Fibroblast of lung (primary cell): ENCODE measurements around the gene ASTN2. TPM values are rescaled to one million over a fixed set of nuclear protein-coding genes. Genes with fewer than 3 reads are reported as not detected.

ENCODE experiments used
- DNase-seq, 2 donors: peaks; one replicate each; pipeline versions ENCODE4 v3.0.0 to v3.0.0-alpha.2; 2010; ENCODE audit warnings: low read depth in 2 of 2
- H2AFZ ChIP-seq: 2 replicates; pipeline ENCODE4 v1.5.1; 2012; ENCODE audit warnings: low read length, control low read depth, inconsistent platforms
- H3K27ac ChIP-seq: 2 replicates; pipeline ENCODE4 v1.5.1; 2011; ENCODE audit warnings: low read length, control low read depth; ENCODE audit not compliant: insufficient read depth
- H3K27me3 ChIP-seq: 2 replicates; pipeline ENCODE4 v1.5.1; 2011; ENCODE audit warnings: mild to moderate bottlenecking, low read length; ENCODE audit not compliant: control insufficient read depth, insufficient read depth
- H3K36me3 ChIP-seq: 2 replicates; pipeline ENCODE4 v1.5.1; 2011; ENCODE audit warnings: low read length; ENCODE audit not compliant: control insufficient read depth, insufficient read depth
- H3K4me1 ChIP-seq: 2 replicates; pipeline ENCODE4 v1.5.1; 2011; ENCODE audit warnings: low read length; ENCODE audit not compliant: control insufficient read depth, insufficient read depth; ENCODE audit errors: extremely low read depth
- H3K4me2 ChIP-seq: 2 replicates; pipeline ENCODE4 v1.5.1; 2011; ENCODE audit warnings: low read length, control low read depth; ENCODE audit not compliant: insufficient read depth; ENCODE audit errors: extremely low read depth
- H3K4me3 ChIP-seq, 4 experiments: fragments of 200-600 bp in 1 of 4; sonication (generic) in 1 of 4; replicated peaks in 1 of 4; 2 replicates each; pipeline ENCODE4 v1.5.1; 2011 to 2016; ENCODE audit warnings: low read length in 4 of 4, low read depth in 3 of 4, mild to moderate bottlenecking in 3 of 4, control low read depth in 2 of 4, inconsistent platforms in 1 of 4, mixed read lengths in 1 of 4; ENCODE audit not compliant: insufficient read depth in 1 of 4; ENCODE audit errors: control extremely low read depth in 1 of 4
- H3K79me2 ChIP-seq: 2 replicates; pipeline ENCODE4 v1.5.1; 2012; ENCODE audit warnings: mild to moderate bottlenecking, low read length, inconsistent platforms; ENCODE audit not compliant: control insufficient read depth, insufficient read depth
- H3K9ac ChIP-seq: 2 replicates; pipeline ENCODE4 v1.5.1; 2011; ENCODE audit warnings: mild to moderate bottlenecking, low read length, control low read depth; ENCODE audit not compliant: insufficient read depth
- H3K9me3 ChIP-seq: 2 replicates; pipeline ENCODE4 v1.5.1; 2012; ENCODE audit warnings: low read depth, low read length; ENCODE audit not compliant: control insufficient read depth, insufficient read depth
- H4K20me1 ChIP-seq: 2 replicates; pipeline ENCODE4 v1.5.1; 2011; ENCODE audit warnings: low read length; ENCODE audit not compliant: control insufficient read depth, insufficient read depth; ENCODE audit errors: extremely low read depth
- EZH2 ChIP-seq: IDR thresholded peaks from 2 replicates; pipeline ENCODE4 v1.5.1; 2012; ENCODE audit warnings: low read length, control low read depth, mild to moderate bottlenecking; ENCODE audit errors: missing control alignments
- polyA plus RNA-seq, 2 donors: library from polyadenylated mRNA; depleted of rRNA in 1 of 2; stranded (reverse) in 1 of 2; unstranded in 1 of 2; fragments of >200 nt; gene quantifications; 2 replicates each; pipeline ENCODE4 v1.2.1, GENCODE V29; 2011 to 2012; ENCODE audit warnings: missing spikeins in 1 of 2
- total RNA-seq: library from RNA; depleted of rRNA; stranded (reverse); fragments of >200 nt; gene quantifications from 2 replicates; pipeline ENCODE4 v1.2.1, GENCODE V29; 2014
- TF ChIP-seq, protein P1 (sequence below), 2 donors: IDR thresholded peaks in 1 of 2; conservative IDR thresholded peaks in 1 of 2; 1 replicate in 1 of 2; 2 replicates in 1 of 2; pipeline ENCODE4 v1.5.1; 2011 to 2012; ENCODE audit warnings: low read length in 2 of 2, control low read depth in 1 of 2, inconsistent platforms in 1 of 2, low read depth in 1 of 2, mild to moderate bottlenecking in 1 of 2

The ASTN2 gene
- total and polyA plus RNA-seq, 2 donors (not counting 1 experiment from before 2014, with no cell fraction given) = 2.2 to 19.2 TPM

DNA sequence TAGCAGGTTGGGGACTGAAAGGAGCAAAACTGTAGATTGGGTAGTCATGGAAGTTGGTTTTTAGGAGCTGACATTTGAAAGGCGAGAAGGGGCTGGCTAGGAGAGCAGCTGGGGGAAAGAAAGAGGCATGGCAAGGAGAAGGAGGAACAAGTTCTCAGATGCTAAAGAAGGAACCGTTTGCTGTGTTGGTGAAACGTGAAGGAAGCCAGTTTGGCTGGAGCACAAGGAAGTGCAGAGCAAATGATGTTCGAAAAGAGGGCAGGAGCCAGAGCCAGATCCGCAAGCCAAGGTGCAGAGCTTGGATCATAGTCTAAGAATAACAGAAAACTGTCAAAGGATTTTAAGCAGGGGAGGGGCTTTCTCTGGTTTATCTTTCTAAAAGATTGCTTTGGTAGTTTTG lies 276.6 kb downstream of the ASTN2 start:
- no peak overlapping the region for H3K27ac ChIP-seq
- H3K4me2 ChIP-seq = no peak overlapping the region
- no peak for TF ChIP-seq EZH2
- TF ChIP-seq, protein P1, sequence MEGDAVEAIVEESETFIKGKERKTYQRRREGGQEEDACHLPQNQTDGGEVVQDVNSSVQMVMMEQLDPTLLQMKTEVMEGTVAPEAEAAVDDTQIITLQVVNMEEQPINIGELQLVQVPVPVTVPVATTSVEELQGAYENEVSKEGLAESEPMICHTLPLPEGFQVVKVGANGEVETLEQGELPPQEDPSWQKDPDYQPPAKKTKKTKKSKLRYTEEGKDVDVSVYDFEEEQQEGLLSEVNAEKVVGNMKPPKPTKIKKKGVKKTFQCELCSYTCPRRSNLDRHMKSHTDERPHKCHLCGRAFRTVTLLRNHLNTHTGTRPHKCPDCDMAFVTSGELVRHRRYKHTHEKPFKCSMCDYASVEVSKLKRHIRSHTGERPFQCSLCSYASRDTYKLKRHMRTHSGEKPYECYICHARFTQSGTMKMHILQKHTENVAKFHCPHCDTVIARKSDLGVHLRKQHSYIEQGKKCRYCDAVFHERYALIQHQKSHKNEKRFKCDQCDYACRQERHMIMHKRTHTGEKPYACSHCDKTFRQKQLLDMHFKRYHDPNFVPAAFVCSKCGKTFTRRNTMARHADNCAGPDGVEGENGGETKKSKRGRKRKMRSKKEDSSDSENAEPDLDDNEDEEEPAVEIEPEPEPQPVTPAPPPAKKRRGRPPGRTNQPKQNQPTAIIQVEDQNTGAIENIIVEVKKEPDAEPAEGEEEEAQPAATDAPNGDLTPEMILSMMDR (conservative IDR thresholded peaks at IDR 0.05 in 1 of 2, IDR thresholded peaks at IDR 0.05 in 1 of 2; ENCODE audit: low read depth in 1 of 2, low read length in 2 of 2) = no peak
- no peaks in the 10 kb centered on the region for H3K9me3 ChIP-seq
- H2AFZ ChIP-seq = no peak overlapping the region
- H4K20me1 ChIP-seq = no peaks in the 10 kb centered on the region
- H3K4me1 ChIP-seq = no peaks in the 10 kb centered on the region
- no peaks in the 10 kb centered on the region for H3K36me3 ChIP-seq
- no peaks in the 10 kb centered on the region for H3K27me3 ChIP-seq
- H3K4me3 ChIP-seq = no peak overlapping the region
- no peak overlapping the region for H3K9ac ChIP-seq
- no peak for DNase-seq
- no peaks in the 10 kb centered on the region for H3K79me2 ChIP-seq

DNA sequence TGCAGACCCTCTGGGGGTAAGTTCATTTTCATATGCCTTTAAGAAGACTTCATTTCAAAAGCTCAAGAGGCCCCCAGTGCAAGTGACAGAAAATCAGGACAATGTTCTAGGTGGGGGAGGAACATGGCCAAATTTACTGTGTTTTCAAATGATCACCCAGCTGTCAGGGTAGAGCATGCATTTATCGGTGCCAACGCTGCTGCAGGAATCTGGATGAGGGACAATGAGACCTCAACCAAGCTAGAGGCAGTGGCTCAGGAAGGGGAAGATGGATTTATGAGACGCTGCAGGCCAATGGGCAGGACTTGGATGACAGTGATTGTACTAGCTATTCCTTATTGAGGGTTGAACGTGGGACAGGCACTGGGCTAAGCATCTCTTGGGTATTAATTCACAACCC lies 278.4 kb downstream of the ASTN2 start:
- Histone ChIP-seq H3K4me3 (no peak overlapping the region), H3K9me3 (no peaks in the 10 kb centered on the region), H3K27ac (no peak overlapping the region), H4K20me1 (no peaks in the 10 kb centered on the region), H3K4me1 (no peaks in the 10 kb centered on the region), H3K9ac (no peak overlapping the region), H2AFZ (no peak overlapping the region), H3K4me2 (no peak overlapping the region), H3K36me3 (no peaks in the 10 kb centered on the region), H3K79me2 (no peaks in the 10 kb centered on the region), H3K27me3 (no peaks in the 10 kb centered on the region)
- DNase-seq = no peak
- no peak for TF ChIP-seq EZH2
- TF ChIP-seq, protein P1 (conservative IDR thresholded peaks at IDR 0.05 in 1 of 2, IDR thresholded peaks at IDR 0.05 in 1 of 2; ENCODE audit: low read depth in 1 of 2, low read length in 2 of 2) = no peak

DNA sequence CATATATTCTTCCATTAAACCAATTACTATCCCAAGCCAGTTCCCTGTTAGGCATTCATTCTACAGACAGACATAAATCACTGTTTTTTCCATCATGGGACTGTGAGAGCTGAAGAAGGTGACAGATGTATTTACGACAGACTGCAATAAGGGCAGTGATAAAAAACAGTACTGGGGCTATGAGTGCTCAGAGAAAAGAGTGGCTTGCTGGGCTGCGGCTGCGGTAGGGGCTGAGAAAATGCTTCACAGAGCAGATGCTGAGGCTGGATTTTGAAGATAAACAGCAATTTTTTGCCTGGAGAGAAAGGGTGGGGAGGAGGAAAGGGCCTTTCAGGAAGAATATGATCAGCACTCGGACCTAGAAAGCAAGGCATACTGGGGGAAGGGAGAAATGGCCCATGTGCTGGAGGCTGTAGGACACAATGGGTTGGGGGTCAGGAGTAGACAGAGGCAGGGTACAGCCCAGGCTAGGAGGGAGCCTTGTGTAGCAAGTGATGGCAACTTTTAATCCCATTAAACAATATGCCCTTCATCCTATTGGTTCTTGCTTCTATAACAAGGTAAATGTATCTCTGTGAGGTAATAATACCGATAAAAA lies 279.3 kb downstream of the ASTN2 start:
- Histone ChIP-seq H3K36me3 (no peaks in the 10 kb centered on the region), H3K4me3 (no peak overlapping the region), H3K4me1 (no peaks in the 10 kb centered on the region), H3K27ac (no peak overlapping the region), H3K4me2 (no peak overlapping the region), H2AFZ (no peak overlapping the region), H3K9ac (no peak overlapping the region), H3K27me3 (no peaks in the 10 kb centered on the region), H3K9me3 (no peaks in the 10 kb centered on the region), H3K79me2 (no peaks in the 10 kb centered on the region), H4K20me1 (no peaks in the 10 kb centered on the region)
- no peak for DNase-seq
- TF ChIP-seq, protein P1 (conservative IDR thresholded peaks at IDR 0.05 in 1 of 2, IDR thresholded peaks at IDR 0.05 in 1 of 2; ENCODE audit: low read depth in 1 of 2, low read length in 2 of 2) = no peak
- no peak for TF ChIP-seq EZH2
